ENCODE results near the gene GFY. TPM values are rescaled to one million over a fixed set of nuclear protein-coding genes. Genes with fewer than 3 reads are reported as not detected.

Gene GFY
- total and polyA plus RNA-seq, 7 donors = 0.33 TPM; not detected in 6

DNA sequence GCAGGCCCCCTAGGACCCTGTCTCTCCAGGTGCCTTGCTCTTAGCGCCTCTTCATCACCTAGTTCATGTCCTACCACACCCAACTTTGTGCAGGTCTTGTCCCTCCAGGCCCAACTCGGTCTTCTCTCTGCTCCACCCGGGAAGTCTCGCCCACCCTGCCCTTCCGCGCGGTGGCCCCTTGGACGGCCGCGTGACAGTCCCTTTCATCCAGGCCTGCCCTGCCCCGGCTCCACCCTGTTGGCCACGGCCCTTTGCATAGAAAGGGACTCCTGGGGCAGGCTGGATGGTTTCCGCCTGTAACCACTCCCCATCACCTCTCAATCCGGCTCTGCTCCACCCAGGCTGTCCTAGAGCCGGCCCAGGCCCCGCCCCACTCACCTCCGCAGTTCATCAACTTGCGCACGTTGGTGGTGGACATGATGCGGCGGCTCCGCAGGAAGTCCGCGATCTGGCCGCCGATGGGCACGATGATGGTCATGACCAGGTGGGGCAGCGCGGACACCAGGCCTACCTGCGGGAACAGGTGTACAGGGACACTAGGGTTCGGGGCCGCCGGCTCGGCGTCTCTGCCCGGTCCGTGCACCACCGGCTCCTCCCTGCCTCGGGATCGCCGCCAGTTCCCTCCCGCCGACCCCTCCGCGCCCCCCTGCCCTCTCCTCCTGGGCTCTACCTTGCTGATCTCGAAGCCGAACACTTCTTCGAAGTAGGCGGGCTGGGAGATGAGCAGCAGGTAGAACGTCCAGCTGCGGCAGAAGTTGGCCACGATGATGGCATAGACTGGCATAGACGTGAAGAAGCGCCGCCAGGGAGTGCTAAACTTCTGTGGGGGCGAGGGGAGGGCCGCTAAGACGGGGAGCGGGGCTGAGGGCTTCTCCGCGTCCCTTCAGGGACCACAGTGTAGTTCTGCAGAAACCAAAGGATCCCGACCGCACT lies 7.2 kb downstream of the GFY start:
- Histone ChIP-seq H3K27ac (no peak overlapping the region), H3K9me3 (no peaks in the 10 kb centered on the region), H3K4me3 (no peak overlapping the region), H3K36me3 (ENCODE audit: insufficient read depth in 1 of 2, low read depth in 1 of 2) (no peaks in the 10 kb centered on the region), H3K4me1 (peaks cover 7% of the 10 kb centered on the region), H3K27me3 (ENCODE audit: insufficient read depth in 3 of 3, low read length in 2 of 3) (peaks cover 0 to 97% (median 52%) of the 10 kb centered on the region in 3 donors)
- ATAC-seq = no peak
- intact Hi-C loops (cut with DNase I) = no loop called here
- TF ChIP-seq, protein P1, sequence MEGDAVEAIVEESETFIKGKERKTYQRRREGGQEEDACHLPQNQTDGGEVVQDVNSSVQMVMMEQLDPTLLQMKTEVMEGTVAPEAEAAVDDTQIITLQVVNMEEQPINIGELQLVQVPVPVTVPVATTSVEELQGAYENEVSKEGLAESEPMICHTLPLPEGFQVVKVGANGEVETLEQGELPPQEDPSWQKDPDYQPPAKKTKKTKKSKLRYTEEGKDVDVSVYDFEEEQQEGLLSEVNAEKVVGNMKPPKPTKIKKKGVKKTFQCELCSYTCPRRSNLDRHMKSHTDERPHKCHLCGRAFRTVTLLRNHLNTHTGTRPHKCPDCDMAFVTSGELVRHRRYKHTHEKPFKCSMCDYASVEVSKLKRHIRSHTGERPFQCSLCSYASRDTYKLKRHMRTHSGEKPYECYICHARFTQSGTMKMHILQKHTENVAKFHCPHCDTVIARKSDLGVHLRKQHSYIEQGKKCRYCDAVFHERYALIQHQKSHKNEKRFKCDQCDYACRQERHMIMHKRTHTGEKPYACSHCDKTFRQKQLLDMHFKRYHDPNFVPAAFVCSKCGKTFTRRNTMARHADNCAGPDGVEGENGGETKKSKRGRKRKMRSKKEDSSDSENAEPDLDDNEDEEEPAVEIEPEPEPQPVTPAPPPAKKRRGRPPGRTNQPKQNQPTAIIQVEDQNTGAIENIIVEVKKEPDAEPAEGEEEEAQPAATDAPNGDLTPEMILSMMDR (IDR thresholded peaks at IDR 0.05) = no peak
- no peak for DNase-seq
- 15 to 18% (median 16%) methylated on average over 60 to 63 of the region's 63 CpGs for WGBS, 3 donors

DNA sequence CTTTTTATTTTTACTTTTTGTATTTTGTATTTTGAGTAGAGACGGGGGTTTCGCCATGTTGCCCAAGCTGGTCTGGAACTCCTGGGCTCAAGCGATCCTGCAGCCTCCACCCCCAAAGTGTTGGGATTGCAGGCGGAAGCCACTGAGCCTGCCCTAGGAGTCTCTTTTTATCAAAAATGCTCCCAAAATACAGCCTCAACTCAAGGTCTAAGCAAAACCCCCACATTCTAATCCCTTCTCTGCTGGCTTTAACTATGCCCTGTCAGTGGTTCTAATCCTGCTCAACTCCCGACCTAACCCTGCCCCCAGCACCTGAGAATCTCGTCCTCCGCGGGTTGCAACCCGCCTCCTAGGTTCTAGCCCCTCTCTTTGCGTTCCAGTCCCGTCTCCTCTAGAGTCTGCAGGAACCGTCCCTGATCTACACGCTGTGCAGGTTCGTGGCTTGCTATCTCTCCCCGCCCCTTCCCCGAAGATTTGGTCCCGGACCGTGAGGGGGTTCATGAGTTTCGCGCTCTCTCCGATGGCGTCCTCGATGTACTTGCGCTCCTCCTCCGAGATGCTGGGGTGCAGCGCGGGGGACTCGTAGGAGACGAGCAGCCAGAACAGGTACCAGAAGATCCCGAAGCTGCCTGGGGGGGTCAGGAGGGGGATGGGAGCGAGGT lies 8.2 kb downstream of the GFY start:
- intact Hi-C loops (cut with DNase I) = no loop called here
- Histone ChIP-seq H3K9me3 (no peaks in the 10 kb centered on the region), H3K4me3 (no peak overlapping the region), H3K27ac (no peak overlapping the region), H3K27me3 (ENCODE audit: insufficient read depth in 3 of 3, low read length in 2 of 3) (peaks cover 0 to 94% (median 49%) of the 10 kb centered on the region in 3 donors), H3K36me3 (ENCODE audit: insufficient read depth in 1 of 2, low read depth in 1 of 2) (no peaks in the 10 kb centered on the region), H3K4me1 (peaks cover 1% of the 10 kb centered on the region)
- ATAC-seq (no peak), DNase-seq (no peak)
- TF ChIP-seq, protein P1 (IDR thresholded peaks at IDR 0.05) = no peak
- WGBS, 3 donors = 18 to 26% (median 21%) methylated on average over 31 of the region's 31 CpGs

DNA sequence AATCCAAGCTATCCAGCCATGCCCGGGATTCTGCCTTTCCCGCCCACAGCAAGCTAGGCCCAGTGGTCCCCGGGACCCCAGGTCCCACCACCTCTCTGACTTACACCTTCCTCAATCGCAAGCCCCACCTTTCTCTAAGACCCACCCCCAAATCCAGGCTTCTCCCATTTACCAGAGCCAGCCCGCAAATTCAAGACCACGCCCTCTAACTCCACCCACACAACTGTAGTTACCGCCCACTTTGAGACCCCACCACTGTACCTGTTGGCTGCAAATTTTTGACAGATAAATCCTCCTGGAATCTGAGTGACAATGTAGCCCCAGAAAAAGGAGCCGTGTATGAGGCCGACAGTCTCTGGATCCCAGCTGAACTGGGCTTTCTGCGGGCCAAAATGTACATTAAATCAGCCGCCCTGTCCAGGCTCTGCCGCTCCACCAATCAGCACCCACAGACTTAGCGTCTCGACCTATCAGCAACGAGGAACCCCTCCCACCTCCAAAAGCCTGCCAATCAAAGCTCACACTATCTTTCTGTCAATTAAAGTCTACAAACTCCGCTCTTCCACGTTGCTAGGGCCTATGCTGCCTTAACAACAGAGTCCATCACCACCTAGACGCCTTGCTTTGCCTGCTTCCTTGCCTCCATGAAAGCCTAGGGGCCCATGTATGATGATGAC lies 9.9 kb downstream of the GFY start:
- WGBS, 3 donors = 81 to 85% (median 85%) methylated on average over 18 of the region's 18 CpGs
- H3K4me1 ChIP-seq = no peaks in the 10 kb centered on the region
- intact Hi-C loops (cut with DNase I) = no loop called here
- H3K4me3 ChIP-seq = no peak overlapping the region
- H3K36me3 ChIP-seq (ENCODE audit: insufficient read depth in 1 of 2, low read depth in 1 of 2) = no peaks in the 10 kb centered on the region
- no peaks in the 10 kb centered on the region for H3K9me3 ChIP-seq
- TF ChIP-seq, protein P1 (IDR thresholded peaks at IDR 0.05) = no peak
- ATAC-seq = no peak
- H3K27ac ChIP-seq = no peak overlapping the region
- peaks cover 0 to 96% (median 51%) of the 10 kb centered on the region in 3 donors for H3K27me3 ChIP-seq (ENCODE audit: insufficient read depth in 3 of 3, low read length in 2 of 3)
- no peak for DNase-seq

DNA sequence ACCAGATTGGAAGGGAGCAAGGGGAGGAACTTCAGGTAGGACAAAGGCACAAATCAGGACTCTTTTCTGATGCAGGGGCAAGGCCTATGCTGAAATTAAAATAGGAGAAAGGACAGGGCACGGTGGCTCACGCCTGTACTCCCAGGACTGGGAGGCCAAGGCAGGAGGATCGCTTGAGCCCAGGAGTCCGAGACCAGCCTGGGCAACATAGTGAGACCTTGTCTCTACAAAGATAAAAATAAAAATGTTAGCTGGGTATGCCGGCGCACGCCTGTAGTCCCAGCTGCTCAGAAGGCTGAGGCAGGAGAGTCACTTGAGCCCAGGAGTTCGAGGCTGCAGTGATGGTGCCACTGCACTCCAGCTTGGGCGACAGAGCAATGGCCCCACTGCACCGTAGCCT lies 10.5 kb downstream of the GFY start:
- ATAC-seq (no peak), DNase-seq (no peak)
- TF ChIP-seq, protein P1 (IDR thresholded peaks at IDR 0.05) = no peak
- Histone ChIP-seq H3K4me1 (no peaks in the 10 kb centered on the region), H3K36me3 (ENCODE audit: insufficient read depth in 1 of 2, low read depth in 1 of 2) (no peaks in the 10 kb centered on the region), H3K27ac (no peak overlapping the region), H3K27me3 (ENCODE audit: insufficient read depth in 3 of 3, low read length in 2 of 3) (peaks cover 0 to 96% (median 55%) of the 10 kb centered on the region in 3 donors), H3K4me3 (no peak overlapping the region), H3K9me3 (no peaks in the 10 kb centered on the region)
- WGBS, 3 donors = 79 to 82% (median 80%) methylated on average over 10 of the region's 10 CpGs
- intact Hi-C loops (cut with DNase I) = no loop called here
